HepG2 (cell line): ENCODE measurements around the gene MSI2. TPM values are rescaled to one million over a fixed set of nuclear protein-coding genes. Genes with fewer than 3 reads are reported as not detected.

Source experiments
- DZIP1 ChIP-seq: sonication (generic); formaldehyde crosslinking; IDR thresholded peaks from 2 replicates; pipeline ENCODE4 v1.5.0; 2020; ENCODE audit warnings: mild to moderate bottlenecking, missing genetic modification reagents
- GTF3A ChIP-seq: sonication (generic); formaldehyde crosslinking; conservative IDR thresholded peaks from 2 replicates; pipeline ENCODE4 v1.4.0; 2020; ENCODE audit warnings: mild to moderate bottlenecking, missing genetic modification reagents
- PLRG1 ChIP-seq: fragments of 450-650 bp; conservative IDR thresholded peaks from 2 replicates; pipeline ENCODE4 v1.6.1; 2016
- RAD51 ChIP-seq: fragments of 450-650 bp; IDR thresholded peaks from 2 replicates; pipeline ENCODE4 v1.6.1; 2016; ENCODE audit warnings: borderline replicate concordance
- RNF2 ChIP-seq: fragments of 450-650 bp; conservative IDR thresholded peaks from 2 replicates; pipeline ENCODE4 v1.6.1; 2016; ENCODE audit warnings: low read depth
- ZBTB37 ChIP-seq: sonication (generic); formaldehyde crosslinking; IDR thresholded peaks from 2 replicates; pipeline ENCODE4 v1.4.0; 2020; ENCODE audit warnings: mild to moderate bottlenecking, missing genetic modification reagents
- ZNF121 ChIP-seq: sonication (generic); formaldehyde crosslinking; IDR thresholded peaks from 2 replicates; pipeline ENCODE4 v1.5.0; 2020; ENCODE audit warnings: mild to moderate bottlenecking, missing genetic modification reagents
- ZNF333 ChIP-seq: sonication (generic); formaldehyde crosslinking; IDR thresholded peaks from 2 replicates; pipeline ENCODE4 v1.4.0; 2020; ENCODE audit warnings: mild to moderate bottlenecking, missing genetic modification reagents, borderline replicate concordance
- ZNF550 ChIP-seq: sonication (generic); formaldehyde crosslinking; IDR thresholded peaks from 2 replicates; pipeline ENCODE4 v1.4.0; 2020; ENCODE audit warnings: mild to moderate bottlenecking, missing genetic modification reagents, borderline replicate concordance
- ZNF687 ChIP-seq: sonication (generic); formaldehyde crosslinking; IDR thresholded peaks from 2 replicates; pipeline ENCODE4 v1.5.1; 2020; ENCODE audit warnings: mild to moderate bottlenecking, missing genetic modification reagents, moderate library complexity
- ZNF83 ChIP-seq: sonication (generic); formaldehyde crosslinking; IDR thresholded peaks from 2 replicates; pipeline ENCODE4 v1.4.0; 2020; ENCODE audit warnings: missing genetic modification reagents, mild to moderate bottlenecking, borderline replicate concordance
- polyA plus RNA-seq, 8 experiments: library from polyadenylated mRNA; depleted of rRNA in 3 of 8; stranded (reverse) in 7 of 8; unstranded in 1 of 8; fragments of >200 nt; fragmentation: Illumina TruSeq in 4 of 8; extraction: Trizol in 4 of 8; gene quantifications; 2 replicates each; pipeline versions ENCODE4 v1.2.1 to v1.2.3, GENCODE V29; 2011 to 2016; ENCODE audit warnings: low read depth in 4 of 8, missing spikeins in 1 of 8, mixed read lengths in 1 of 8; ENCODE audit not compliant: insufficient read depth in 1 of 8
- total RNA-seq, 5 experiments: library from RNA; depleted of rRNA; stranded (reverse); fragments of >200 nt; fragmentation: Illumina TruSeq; extraction: Trizol; gene quantifications; 2 replicates each; pipeline ENCODE4 v1.2.3, GENCODE V29; 2016; ENCODE audit warnings: low read depth in 1 of 5
- TF ChIP-seq, protein P1 (sequence below): sonication (generic); formaldehyde crosslinking; IDR thresholded peaks from 2 replicates; pipeline ENCODE4 v1.4.0; 2020; ENCODE audit warnings: missing genetic modification reagents, borderline replicate concordance
- TF ChIP-seq, protein P2 (sequence below): IDR thresholded peaks from 2 replicates; pipeline ENCODE4 v1.6.1; 2016; ENCODE audit warnings: low read depth, borderline replicate concordance

Gene MSI2
- total and polyA plus RNA-seq, 2 of the 13 experiments (the other 11 are each of a cell fraction or from before 2014, with no cell fraction given), result 77.5 to 78.4 TPM

DNA sequence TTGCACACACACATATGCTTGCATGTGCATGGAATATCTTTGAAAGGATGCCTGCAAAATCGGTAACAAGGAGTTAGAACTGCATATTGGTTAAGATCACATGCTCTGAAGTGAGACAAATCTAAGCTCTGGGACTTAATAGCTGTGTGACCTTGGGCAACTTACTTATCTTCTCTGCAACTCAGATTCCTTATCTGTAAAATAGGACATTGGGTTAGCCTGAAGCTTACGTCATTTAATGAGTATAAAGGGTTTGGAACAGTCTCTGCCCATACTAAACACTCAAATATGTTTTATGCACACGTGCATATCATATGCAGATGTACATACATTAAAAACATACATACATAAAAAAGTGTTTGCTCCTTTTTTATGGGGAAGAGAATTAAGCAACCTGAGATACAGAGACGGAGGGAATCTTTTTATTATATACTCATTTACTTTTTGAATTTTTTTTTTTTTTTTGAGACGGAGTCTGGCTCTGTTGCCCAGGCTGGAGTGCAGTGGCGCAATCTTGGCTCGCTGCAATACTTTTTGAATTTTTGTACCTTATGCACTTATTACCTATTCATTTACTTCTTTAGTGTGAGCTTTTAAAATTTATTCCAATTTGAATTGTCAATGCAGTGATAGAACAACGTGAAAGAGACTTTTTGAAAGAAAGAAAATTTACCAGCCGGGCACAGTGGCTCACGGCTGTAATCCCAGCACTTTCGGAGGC lies 282.6 kb downstream of the MSI2 start (continued):
- TF ChIP-seq DZIP1 (CRISPR knock-in tag) (no peak), ZBTB37 (CRISPR knock-in tag) (no peak), ZNF333 (CRISPR knock-in tag) (no peak), RNF2 (no peak), ZNF550 (CRISPR knock-in tag) (no peak), ZNF121 (peak; percentile 59; the same call in 1 of the 2 replicates), RAD51 (no peak), ZNF687 (CRISPR knock-in tag) (no peak), PLRG1 (no peak), GTF3A (CRISPR knock-in tag) (no peak), ZNF83 (CRISPR knock-in tag) (no peak)
- TF ChIP-seq, protein P1, sequence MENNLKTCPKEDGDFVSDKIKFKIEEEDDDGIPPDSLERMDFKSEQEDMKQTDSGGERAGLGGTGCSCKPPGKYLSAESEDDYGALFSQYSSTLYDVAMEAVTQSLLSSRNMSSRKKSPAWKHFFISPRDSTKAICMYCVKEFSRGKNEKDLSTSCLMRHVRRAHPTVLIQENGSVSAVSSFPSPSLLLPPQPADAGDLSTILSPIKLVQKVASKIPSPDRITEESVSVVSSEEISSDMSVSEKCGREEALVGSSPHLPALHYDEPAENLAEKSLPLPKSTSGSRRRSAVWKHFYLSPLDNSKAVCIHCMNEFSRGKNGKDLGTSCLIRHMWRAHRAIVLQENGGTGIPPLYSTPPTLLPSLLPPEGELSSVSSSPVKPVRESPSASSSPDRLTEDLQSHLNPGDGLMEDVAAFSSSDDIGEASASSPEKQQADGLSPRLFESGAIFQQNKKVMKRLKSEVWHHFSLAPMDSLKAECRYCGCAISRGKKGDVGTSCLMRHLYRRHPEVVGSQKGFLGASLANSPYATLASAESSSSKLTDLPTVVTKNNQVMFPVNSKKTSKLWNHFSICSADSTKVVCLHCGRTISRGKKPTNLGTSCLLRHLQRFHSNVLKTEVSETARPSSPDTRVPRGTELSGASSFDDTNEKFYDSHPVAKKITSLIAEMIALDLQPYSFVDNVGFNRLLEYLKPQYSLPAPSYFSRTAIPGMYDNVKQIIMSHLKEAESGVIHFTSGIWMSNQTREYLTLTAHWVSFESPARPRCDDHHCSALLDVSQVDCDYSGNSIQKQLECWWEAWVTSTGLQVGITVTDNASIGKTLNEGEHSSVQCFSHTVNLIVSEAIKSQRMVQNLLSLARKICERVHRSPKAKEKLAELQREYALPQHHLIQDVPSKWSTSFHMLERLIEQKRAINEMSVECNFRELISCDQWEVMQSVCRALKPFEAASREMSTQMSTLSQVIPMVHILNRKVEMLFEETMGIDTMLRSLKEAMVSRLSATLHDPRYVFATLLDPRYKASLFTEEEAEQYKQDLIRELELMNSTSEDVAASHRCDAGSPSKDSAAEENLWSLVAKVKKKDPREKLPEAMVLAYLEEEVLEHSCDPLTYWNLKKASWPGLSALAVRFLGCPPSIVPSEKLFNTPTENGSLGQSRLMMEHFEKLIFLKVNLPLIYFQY (CRISPR knock-in tag), result no peak
- TF ChIP-seq, protein P2, sequence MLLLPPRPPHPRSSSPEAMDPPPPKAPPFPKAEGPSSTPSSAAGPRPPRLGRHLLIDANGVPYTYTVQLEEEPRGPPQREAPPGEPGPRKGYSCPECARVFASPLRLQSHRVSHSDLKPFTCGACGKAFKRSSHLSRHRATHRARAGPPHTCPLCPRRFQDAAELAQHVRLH (CRISPR knock-in tag), result no peak
